Gastroesophageal sphincter (tissue), 4 donors: ENCODE results near the gene TAX1BP1. TPM values are rescaled to one million over a fixed set of nuclear protein-coding genes. Genes with fewer than 3 reads are reported as not detected.

ENCODE experiments used
- ATAC-seq: fragments of 150-250 bp; one replicate; pipeline ENCODE4 v1.9.1; 2016; ENCODE audit warnings: mild to moderate bottlenecking, moderate library complexity
- H3K27ac ChIP-seq, 4 donors: fragments of 200-600 bp; sonication (generic) in 3 of 4; 1 replicate in 3 of 4; 2 replicates in 1 of 4; pipeline ENCODE4 v1.5.1; 2016 to 2019
- H3K27me3 ChIP-seq: fragments of 200-600 bp; sonication (generic); one replicate; pipeline ENCODE4 v1.5.1; 2019
- H3K36me3 ChIP-seq, 2 donors: fragments of 200-600 bp; sonication (generic); one replicate each; pipeline ENCODE4 v1.5.1; 2019; ENCODE audit warnings: control low read depth in 1 of 2
- H3K4me1 ChIP-seq, 3 donors: fragments of 200-600 bp; sonication (generic); 1 replicate in 2 of 3; 2 replicates in 1 of 3; pipeline ENCODE4 v1.5.1; 2016 to 2019; ENCODE audit warnings: control low read depth in 2 of 3
- H3K4me3 ChIP-seq, 2 donors: fragments of 200-600 bp; sonication (generic); one replicate each; pipeline ENCODE4 v1.5.1; 2019; ENCODE audit warnings: mild to moderate bottlenecking in 1 of 2, moderate library complexity in 1 of 2
- H3K9me3 ChIP-seq, 3 donors: fragments of 200-600 bp; sonication (generic); one replicate each; pipeline ENCODE4 v1.5.1; 2017 to 2019; ENCODE audit warnings: control low read depth in 2 of 3
- CTCF ChIP-seq, 4 experiments: fragments of 200-600 bp in 2 of 4; fragments of 450-650 bp in 2 of 4; sonication (generic) in 1 of 4; IDR thresholded peaks; one replicate each; pipeline ENCODE4 v1.5.1; 2017 to 2019; ENCODE audit warnings: antibody characterized with exemption in 4 of 4, mild to moderate bottlenecking in 2 of 4, moderate library complexity in 2 of 4
- EP300 ChIP-seq: sonication (generic); formaldehyde crosslinking; IDR thresholded peaks from one replicate; pipeline ENCODE4 v1.6.1; 2017; ENCODE audit warnings: antibody characterized with exemption, mild to moderate bottlenecking
- POLR2A ChIP-seq, 2 donors: fragments of 450-650 bp; IDR thresholded peaks; one replicate each; pipeline ENCODE4 v1.6.1; 2017; ENCODE audit warnings: antibody characterized with exemption in 2 of 2, mild to moderate bottlenecking in 2 of 2, moderate library complexity in 1 of 2
- POLR2AphosphoS5 ChIP-seq: sonication (generic); formaldehyde crosslinking; IDR thresholded peaks from one replicate; pipeline ENCODE4 v1.6.1; 2017; ENCODE audit warnings: antibody characterized with exemption
- WGBS, 2 donors: methylation state at CpG; one replicate each; pipeline ENCODE4 v1.1.5; 2018; ENCODE audit warnings: low coverage in 1 of 2; 5-methylcytosine and 5-hydroxymethylcytosine counted together
- total RNA-seq, 4 donors: library from RNA; depleted of rRNA; stranded (reverse); fragments of >200 nt; gene quantifications; one replicate each; pipeline ENCODE4 v1.1.0, GENCODE V29; 2016

The TAX1BP1 gene
- total RNA-seq, 4 donors from 2014 or later: 118 to 151 (median 144) TPM

GRCh38 chr7:27708485-27708884, 31.5 kb upstream of the TAX1BP1 start:
- Histone ChIP-seq H3K27me3 (no peaks in the 10 kb centered on the region), H3K9me3 (no peaks in the 10 kb centered on the region), H3K4me3 (no peak overlapping the region), H3K27ac (no peak overlapping the region), H3K4me1 (no peaks in the 10 kb centered on the region), H3K36me3 (no peaks in the 10 kb centered on the region)
- TF ChIP-seq CTCF (IDR thresholded peaks at IDR 0.05) (no peak), POLR2A (IDR thresholded peaks at IDR 0.05) (no peak), POLR2AphosphoS5 (no peak), EP300 (no peak)
- ATAC-seq: no peak
- WGBS, 2 donors: 95% methylated on average over 6 of the region's 6 CpGs

- H3K27me3 ChIP-seq: no peaks in the 10 kb centered on the region
- H3K4me3 ChIP-seq: no peak overlapping the region
- no peaks in the 10 kb centered on the region for H3K9me3 ChIP-seq
- ATAC-seq: peak; percentile 28
- no peaks in the 10 kb centered on the region for H3K36me3 ChIP-seq
- peak; percentile 46 for TF ChIP-seq POLR2AphosphoS5
- no peak for TF ChIP-seq CTCF (IDR thresholded peaks at IDR 0.05)
- no peak for TF ChIP-seq EP300
- no peak for TF ChIP-seq POLR2A (IDR thresholded peaks at IDR 0.05)
- H3K27ac ChIP-seq: no peak overlapping the region
- WGBS, 2 donors: 50 to 80% methylated on average over 1 to 2 of the region's 2 CpGs
- H3K4me1 ChIP-seq: no peaks in the 10 kb centered on the region
Observed at GRCh38 chr7:27709137-27710075, 30.6 kb upstream of the TAX1BP1 start.

- no peak overlapping the region for H3K27ac ChIP-seq
- no peaks in the 10 kb centered on the region for H3K36me3 ChIP-seq
- no peak for ATAC-seq
- no peak overlapping the region for H3K4me3 ChIP-seq
- H3K27me3 ChIP-seq: no peaks in the 10 kb centered on the region
- no peaks in the 10 kb centered on the region for H3K9me3 ChIP-seq
- no peaks in the 10 kb centered on the region for H3K4me1 ChIP-seq
- TF ChIP-seq POLR2AphosphoS5 (no peak), CTCF (IDR thresholded peaks at IDR 0.05) (no peak), EP300 (no peak), POLR2A (IDR thresholded peaks at IDR 0.05) (no peak)
- 90 to 98% methylated on average over 1 to 2 of the region's 3 CpGs for WGBS, 2 donors
Observed at GRCh38 chr7:27712217-27712616, 27.7 kb upstream of the TAX1BP1 start.

GRCh38 chr7:27714831-27715444, 25.0 kb upstream of the TAX1BP1 start:
- H3K36me3 ChIP-seq: no peaks in the 10 kb centered on the region
- 74 to 78% methylated on average over 4 of the region's 4 CpGs for WGBS, 2 donors
- no peak for ATAC-seq

More at GRCh38 chr7:27714831-27715444, 25.0 kb upstream of the TAX1BP1 start:
- Histone ChIP-seq H3K4me3 (no peak overlapping the region), H3K27me3 (no peaks in the 10 kb centered on the region), H3K9me3 (no peaks in the 10 kb centered on the region), H3K27ac (no peak overlapping the region), H3K4me1 (no peaks in the 10 kb centered on the region)
- TF ChIP-seq CTCF (IDR thresholded peaks at IDR 0.05) (no peak), EP300 (no peak), POLR2AphosphoS5 (no peak), POLR2A (IDR thresholded peaks at IDR 0.05) (no peak)
